A549 (cell line): Measurements from ENCODE around the gene GPR12.

ENCODE experiments used
- CTCF ChIP-seq: fragments of >200 bp; sonication (Bioruptor Twin); formaldehyde crosslinking; IDR thresholded peaks from 3 replicates; pipeline ENCODE4 v1.5.1; 2016
- EHMT2 ChIP-seq: fragments of 200-600 bp; sonication (generic); IDR thresholded peaks from 2 replicates; pipeline ENCODE4 v1.6.1; 2016; ENCODE audit warnings: antibody characterized with exemption, low read depth, mild to moderate bottlenecking, moderate library complexity
- KDM5A ChIP-seq: fragments of 200-600 bp; sonication (generic); IDR thresholded peaks from 2 replicates; pipeline ENCODE4 v1.6.1; 2016; ENCODE audit warnings: antibody characterized with exemption, mild to moderate bottlenecking
- MAX ChIP-seq: IDR thresholded peaks from 2 replicates; pipeline ENCODE4 v1.6.1; 2012
- MAZ ChIP-seq: fragments of 150-350 bp; IDR thresholded peaks from 2 replicates; pipeline ENCODE4 v1.6.1; 2014; ENCODE audit warnings: antibody characterized with exemption, low read depth, low read length, borderline replicate concordance
- POLR2A ChIP-seq: IDR thresholded peaks from 2 replicates; pipeline ENCODE4 v1.6.1; 2012; ENCODE audit warnings: mild to moderate bottlenecking, low read length
- SREBF2 ChIP-seq: fragments of 450-650 bp; IDR thresholded peaks from 2 replicates; pipeline ENCODE4 v1.6.1; 2014; ENCODE audit warnings: mild to moderate bottlenecking, moderate library complexity

GRCh38 chr13:26705536-26705935, 55.0 kb downstream of the GPR12 start:
- TF ChIP-seq MAZ (no peak), CTCF (no peak), EHMT2 (no peak), KDM5A (no peak), POLR2A (no peak), SREBF2 (no peak), MAX (no peak)
